SK-N-MC (cell line): ENCODE results near the gene PAX6.

ENCODE experiments used
- DNase-seq: peaks from one replicate; pipeline ENCODE4 v3.0.0-alpha.2; 2011; ENCODE audit warnings: low read depth, low spot score
- H3K27ac ChIP-seq: fragments of 200-600 bp; sonication (generic); 2 replicates; pipeline ENCODE4 v1.5.1; 2016; ENCODE audit warnings: mixed run types
- H3K36me3 ChIP-seq: fragments of 200-600 bp; sonication (generic); 2 replicates; pipeline ENCODE4 v1.6.1; 2017; ENCODE audit warnings: antibody characterized with exemption, low read length, mixed read lengths; ENCODE audit not compliant: insufficient read depth
- H3K4me3 ChIP-seq: fragments of 200-600 bp; sonication (generic); 2 replicates; pipeline ENCODE4 v1.5.1; 2016
- H3K9ac ChIP-seq: fragments of 200-600 bp; sonication (generic); 2 replicates; pipeline ENCODE4 v1.8.0; 2017; ENCODE audit warnings: mixed run types, mixed read lengths; ENCODE audit not compliant: insufficient read length
- H3K9me3 ChIP-seq: fragments of 200-600 bp; sonication (generic); 2 replicates; pipeline ENCODE4 v1.6.1; 2017; ENCODE audit warnings: low read depth, mild to moderate bottlenecking, antibody characterized with exemption, low read length, moderate library complexity, mixed read lengths
- EZH2 ChIP-seq: fragments of 200-600 bp; sonication (generic); IDR thresholded peaks from one replicate; pipeline ENCODE4 v1.6.1; 2017; ENCODE audit warnings: antibody characterized with exemption
- FOXP2 ChIP-seq: optimal IDR thresholded peaks from 2 replicates; pipeline ENCODE3; 2011; ENCODE audit warnings: mild to moderate bottlenecking, moderate library complexity; ENCODE audit not compliant: insufficient read depth; ENCODE audit errors: extremely low read length, control extremely low read depth
- POLR2AphosphoS5 ChIP-seq: IDR thresholded peaks from 2 replicates; pipeline ENCODE4 v1.6.1; 2012; ENCODE audit warnings: mild to moderate bottlenecking, low read depth, low read length, borderline replicate concordance

PAX6 gene

GRCh38 chr11:31841435-31841834, 30.3 kb upstream of the PAX6 start:
- no peak for DNase-seq
- Histone ChIP-seq H3K9me3 (no peaks in the 10 kb centered on the region), H3K27ac (no peak overlapping the region), H3K36me3 (no peaks in the 10 kb centered on the region), H3K4me3 (no peak overlapping the region), H3K9ac (no peak overlapping the region)
- no peak for TF ChIP-seq POLR2AphosphoS5
- no peak for TF ChIP-seq FOXP2
- no peak for TF ChIP-seq EZH2

GRCh38 chr11:31834237-31834636, 23.1 kb upstream of the PAX6 start:
- H3K27ac ChIP-seq: no peak overlapping the region
- H3K9me3 ChIP-seq: no peaks in the 10 kb centered on the region
- H3K36me3 ChIP-seq: no peaks in the 10 kb centered on the region
- TF ChIP-seq FOXP2 (no peak), POLR2AphosphoS5 (no peak), EZH2 (no peak)
- H3K9ac ChIP-seq: no peak overlapping the region
- H3K4me3 ChIP-seq: no peak overlapping the region
- no peak for DNase-seq

GRCh38 chr11:31830406-31830805, 19.3 kb upstream of the PAX6 start:
- Histone ChIP-seq H3K9ac (no peak overlapping the region), H3K4me3 (no peak overlapping the region), H3K27ac (no peak overlapping the region), H3K36me3 (no peaks in the 10 kb centered on the region), H3K9me3 (no peaks in the 10 kb centered on the region)
- TF ChIP-seq POLR2AphosphoS5 (no peak), FOXP2 (no peak), EZH2 (no peak)
- DNase-seq: no peak

- no peaks in the 10 kb centered on the region for H3K36me3 ChIP-seq
- H3K4me3 ChIP-seq: no peak overlapping the region
- H3K27ac ChIP-seq: no peak overlapping the region
- DNase-seq: no peak
- H3K9ac ChIP-seq: no peak overlapping the region
- TF ChIP-seq EZH2: no peak
- TF ChIP-seq POLR2AphosphoS5: no peak
- no peak for TF ChIP-seq FOXP2
- H3K9me3 ChIP-seq: no peaks in the 10 kb centered on the region
Measured at GRCh38 chr11:31828217-31828616, 17.1 kb upstream of the PAX6 start.

- no peak overlapping the region for H3K4me3 ChIP-seq
Measured at GRCh38 chr11:31827455-31828206, 16.5 kb upstream of the PAX6 start.

GRCh38 chr11:31826536-31827438, 15.7 kb upstream of the PAX6 start:
- Histone ChIP-seq H3K27ac (no peak overlapping the region), H3K9ac (no peak overlapping the region), H3K4me3 (no peak overlapping the region), H3K9me3 (no peaks in the 10 kb centered on the region), H3K36me3 (no peaks in the 10 kb centered on the region)
- TF ChIP-seq FOXP2 (no peak), EZH2 (no peak), POLR2AphosphoS5 (no peak)
- DNase-seq: no peak

More at GRCh38 chr11:31827455-31828206, 16.5 kb upstream of the PAX6 start:
- Histone ChIP-seq H3K9ac (no peak overlapping the region), H3K27ac (no peak overlapping the region), H3K9me3 (no peaks in the 10 kb centered on the region), H3K36me3 (no peaks in the 10 kb centered on the region)
- no peak for DNase-seq
- no peak for TF ChIP-seq POLR2AphosphoS5
- TF ChIP-seq FOXP2: no peak
- no peak for TF ChIP-seq EZH2

- Histone ChIP-seq H3K4me3 (no peak overlapping the region), H3K27ac (no peak overlapping the region), H3K9ac (no peak overlapping the region), H3K36me3 (no peaks in the 10 kb centered on the region), H3K9me3 (no peaks in the 10 kb centered on the region)
- DNase-seq: no peak
- TF ChIP-seq POLR2AphosphoS5 (no peak), FOXP2 (no peak), EZH2 (no peak)
Measured at GRCh38 chr11:31825838-31826484, 14.8 kb upstream of the PAX6 start.
